T-helper 17 cell (primary cell): ENCODE results near the gene CCDC28B. TPM values are rescaled to one million over a fixed set of nuclear protein-coding genes. Genes with fewer than 3 reads are reported as not detected.
"Not testable (repeated sequence)": the region's sequence is repeated elsewhere in the genome, so short reads cannot be mapped to it uniquely, and the experiment has no call there.

Source experiments
- ATAC-seq: fragments of 150-1000 bp; cut with Tn5 transposase; 2 replicates; pipeline ENCODE4 v1.10.0; 2021; ENCODE audit warnings: mild to moderate bottlenecking, moderate library complexity
- DNase-seq, 3 donors: peaks; one replicate each; pipeline versions ENCODE4 v3.0.0 to v3.0.0-alpha.2; 2020 to 2021
- H3K9me3 ChIP-seq: one replicate; pipeline ENCODE4 v1.7.0; 2013; ENCODE audit warnings: low read length, mild to moderate bottlenecking; ENCODE audit not compliant: control insufficient read depth, poor library complexity, severe bottlenecking
- H3K27ac Mint-ChIP-seq: one replicate; pipeline ENCODE4 v1.8.0; 2022; ENCODE audit warnings: mild to moderate bottlenecking, moderate library complexity, mixed read lengths
- H3K27me3 Mint-ChIP-seq: one replicate; pipeline ENCODE4 v1.8.0; 2022; ENCODE audit warnings: mixed read lengths
- H3K36me3 Mint-ChIP-seq: one replicate; pipeline ENCODE4 v1.8.0; 2022; ENCODE audit warnings: low read depth, mixed read lengths
- H3K4me1 Mint-ChIP-seq: one replicate; pipeline ENCODE4 v1.8.0; 2022; ENCODE audit warnings: mild to moderate bottlenecking, mixed read lengths
- H3K4me3 Mint-ChIP-seq: one replicate; pipeline ENCODE4 v1.8.0; 2022; ENCODE audit warnings: mild to moderate bottlenecking, moderate library complexity, mixed read lengths
- total RNA-seq, 4 donors: library from RNA in 2 of 4; stranded (reverse) in 2 of 4; gene quantifications; one replicate each; pipeline ENCODE4 v1.2.3 and lab custom pipeline; 2022 to 2026

Gene CCDC28B
- total RNA-seq (1 to 10 TPM; 4.7 to 4.9 TPM), total RNA-seq (lab: John Stamatoyannopoulos, UW) (6.1 to 6.3 reads per million in 2 donors)

- Mint-ChIP-seq H3K27ac (peak within 1 kb of the TSS; percentile 98), H3K4me1 (peaks cover 46% of the 10 kb centered on the region), H3K36me3 (no peaks in the 10 kb centered on the region), H3K27me3 (no peaks in the 10 kb centered on the region), H3K4me3 (peak within 1 kb of the TSS; percentile 92)
- ATAC-seq (peak; percentile 40), DNase-seq (peak; percentile 32 to 38 (median 37))
- no peaks in the 10 kb centered on the region for H3K9me3 ChIP-seq
Measured at GRCh38 chr1:32200226-32201010, at the start of gene CCDC28B. Gene CCDC28B, plus strand, starts transcription at chr1:32200595. Its CDS starts 1,341 bp downstream, at chr1:32201936.

- Mint-ChIP-seq H3K27me3 (no peaks in the 10 kb centered on the region), H3K36me3 (peaks cover 7% of the 10 kb centered on the region), H3K27ac (no peak overlapping the region), H3K4me3 (no peak overlapping the region), H3K4me1 (peaks cover 19% of the 10 kb centered on the region)
- ATAC-seq = no peak
- H3K9me3 ChIP-seq = peaks cover 5% of the 10 kb centered on the region
- no peak for DNase-seq
Measured at GRCh38 chr1:32150847-32151246, 49.5 kb upstream of the CCDC28B start.

GRCh38 chr1:32151319-32151787 lies 49.0 kb upstream of the CCDC28B start:
- H3K27me3 Mint-ChIP-seq = no peaks in the 10 kb centered on the region
- H3K27ac Mint-ChIP-seq = no peak overlapping the region
- no peak for ATAC-seq

GRCh38 chr1:32159189-32159588 lies 41.2 kb upstream of the CCDC28B start:
- Mint-ChIP-seq H3K36me3 (peaks cover 13% of the 10 kb centered on the region), H3K27ac (peak overlapping the region; percentile 8), H3K4me3 (no peak overlapping the region), H3K27me3 (no peaks in the 10 kb centered on the region), H3K4me1 (peaks cover 5% of the 10 kb centered on the region)
- DNase-seq = no peak
- ATAC-seq = no peak
- no peaks in the 10 kb centered on the region for H3K9me3 ChIP-seq

More at GRCh38 chr1:32151319-32151787, 49.0 kb upstream of the CCDC28B start:
- Mint-ChIP-seq H3K36me3 (peaks cover 7% of the 10 kb centered on the region), H3K4me1 (peaks cover 17% of the 10 kb centered on the region), H3K4me3 (no peak overlapping the region)
- no peak for DNase-seq
- H3K9me3 ChIP-seq = peaks cover 5% of the 10 kb centered on the region

- no peaks in the 10 kb centered on the region for H3K27me3 Mint-ChIP-seq
- H3K9me3 ChIP-seq = no peaks in the 10 kb centered on the region
- DNase-seq (no peak), ATAC-seq (no peak)
- peaks cover under 1% of the 10 kb centered on the region for H3K4me1 Mint-ChIP-seq
- no peak overlapping the region for H3K4me3 Mint-ChIP-seq
- H3K36me3 Mint-ChIP-seq = peaks cover 17% of the 10 kb centered on the region
- H3K27ac Mint-ChIP-seq = no peak overlapping the region
Measured at GRCh38 chr1:32163405-32163804, 37.0 kb upstream of the CCDC28B start.

GRCh38 chr1:32165633-32166032 lies 34.8 kb upstream of the CCDC28B start:
- not testable (repeated sequence) for DNase-seq
- peaks cover 22% of the 10 kb centered on the region for H3K36me3 Mint-ChIP-seq

GRCh38 chr1:32170991-32171390 lies 29.4 kb upstream of the CCDC28B start:
- no peak for DNase-seq
- H3K9me3 ChIP-seq = no peaks in the 10 kb centered on the region
- peaks cover 9% of the 10 kb centered on the region for H3K36me3 Mint-ChIP-seq
- peak overlapping the region; percentile 3 for H3K27ac Mint-ChIP-seq
- no peaks in the 10 kb centered on the region for H3K27me3 Mint-ChIP-seq
- peaks cover 8% of the 10 kb centered on the region for H3K4me1 Mint-ChIP-seq
- ATAC-seq = no peak
- no peak overlapping the region for H3K4me3 Mint-ChIP-seq

More at GRCh38 chr1:32165633-32166032, 34.8 kb upstream of the CCDC28B start:
- H3K4me3 Mint-ChIP-seq, H3K9me3 ChIP-seq, H3K27ac Mint-ChIP-seq, ATAC-seq, H3K4me1 Mint-ChIP-seq, H3K27me3 Mint-ChIP-seq: not testable (repeated sequence)

GRCh38 chr1:32172621-32173245 lies 27.7 kb upstream of the CCDC28B start:
- peaks cover 8% of the 10 kb centered on the region for H3K36me3 Mint-ChIP-seq
- no peaks in the 10 kb centered on the region for H3K9me3 ChIP-seq
- no peak for ATAC-seq
- H3K4me3 Mint-ChIP-seq = no peak overlapping the region
- peak overlapping the region; percentile 65 for H3K27ac Mint-ChIP-seq
- H3K4me1 Mint-ChIP-seq = peaks cover 8% of the 10 kb centered on the region
- DNase-seq = no peak
- no peaks in the 10 kb centered on the region for H3K27me3 Mint-ChIP-seq

GRCh38 chr1:32178380-32179192 lies 21.8 kb upstream of the CCDC28B start:
- peaks cover 26% of the 10 kb centered on the region for H3K4me1 Mint-ChIP-seq
- DNase-seq (no peak), ATAC-seq (no peak)
- peak overlapping the region; percentile 90 for H3K27ac Mint-ChIP-seq
- no peaks in the 10 kb centered on the region for H3K9me3 ChIP-seq
- H3K36me3 Mint-ChIP-seq = peaks cover 6% of the 10 kb centered on the region
- H3K4me3 Mint-ChIP-seq = peak overlapping the region; percentile 95
- no peaks in the 10 kb centered on the region for H3K27me3 Mint-ChIP-seq

- no peaks in the 10 kb centered on the region for H3K9me3 ChIP-seq
- peaks cover 7% of the 10 kb centered on the region for H3K36me3 Mint-ChIP-seq
- H3K27ac Mint-ChIP-seq = peak overlapping the region; percentile 90
- ATAC-seq = no peak
- H3K4me3 Mint-ChIP-seq = peak overlapping the region; percentile 95
- peaks cover 28% of the 10 kb centered on the region for H3K4me1 Mint-ChIP-seq
- no peak for DNase-seq
- H3K27me3 Mint-ChIP-seq = no peaks in the 10 kb centered on the region
Measured at GRCh38 chr1:32179193-32179442, 21.3 kb upstream of the CCDC28B start.

GRCh38 chr1:32179443-32180185 lies 20.8 kb upstream of the CCDC28B start, which contains the start of gene TXLNA:
Gene TXLNA, plus strand, starts transcription at chr1:32179675. Its CDS starts 671 bp downstream, at chr1:32180346.
- no peaks in the 10 kb centered on the region for H3K9me3 ChIP-seq
- Mint-ChIP-seq H3K4me1 (peaks cover 32% of the 10 kb centered on the region), H3K27me3 (no peaks in the 10 kb centered on the region), H3K4me3 (peak within 1 kb of the TSS; percentile 95), H3K27ac (peak within 1 kb of the TSS; percentile 90), H3K36me3 (peaks cover 9% of the 10 kb centered on the region)
- peak; percentile 72 to 89 (median 84) for DNase-seq
- peak; percentile 89 for ATAC-seq

GRCh38 chr1:32180186-32181060 lies 20.0 kb upstream of the CCDC28B start:
- peak overlapping the region; percentile 90 for H3K27ac Mint-ChIP-seq
- DNase-seq = no peak
- peak overlapping the region; percentile 95 for H3K4me3 Mint-ChIP-seq
- peaks cover 9% of the 10 kb centered on the region for H3K36me3 Mint-ChIP-seq
- no peak for ATAC-seq
- no peaks in the 10 kb centered on the region for H3K9me3 ChIP-seq
- no peaks in the 10 kb centered on the region for H3K27me3 Mint-ChIP-seq
- H3K4me1 Mint-ChIP-seq = peaks cover 35% of the 10 kb centered on the region
